Stimulated activated CD4-positive, alpha-beta T cell treated with anti-CD3 and anti-CD28 coated beads, Interleukin-15, amount 100 ng/mL, for 1 hour (primary cell): ENCODE results near the gene XAGE2.

Experiments used
- DNase-seq, 2 donors: peaks; one replicate each; pipeline ENCODE4 v3.0.0-alpha.2; 2020; ENCODE audit warnings: low read depth in 1 of 2, low spot score in 1 of 2

Gene XAGE2

DNA sequence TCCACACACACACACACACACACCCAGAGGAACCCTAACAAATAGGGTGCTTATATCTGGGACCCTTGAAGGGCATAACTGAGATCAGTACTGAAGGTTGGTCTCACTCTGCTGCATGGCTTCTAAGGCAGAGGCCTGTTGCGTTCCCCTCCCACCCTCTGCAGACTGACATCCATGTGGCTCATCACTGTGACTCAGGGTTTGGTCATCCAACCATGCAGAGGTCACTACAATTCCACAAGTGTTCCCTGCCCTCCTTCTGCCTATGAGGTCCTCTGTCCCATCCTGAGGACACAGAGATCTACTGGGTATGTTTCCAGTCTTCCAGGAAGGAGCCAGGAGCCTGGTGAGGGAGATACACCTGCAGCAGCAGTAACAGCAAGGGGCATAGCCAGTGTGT, 55.8 kb downstream of the XAGE2 start:
- DNase-seq: no peak
